GM18909 (cell line): ENCODE results near the gene AK1.
"Not testable (repeated sequence)": the region's sequence is repeated elsewhere in the genome, so short reads cannot be mapped to it uniquely, and the experiment has no call there.

Experiments
- ATAC-seq: cut with Tn5 transposase; IDR thresholded peaks from one replicate; pipeline ENCODE4 v1.9.1; 2021; ENCODE audit warnings: mild to moderate bottlenecking; ENCODE audit not compliant: unreplicated experiment, poor library complexity

The AK1 gene

GRCh38 chr9:127885508-127886281, 8.2 kb upstream of the AK1 start:
- ATAC-seq: no peak

GRCh38 chr9:127884976-127885490, 7.6 kb upstream of the AK1 start:
- ATAC-seq: no peak

- ATAC-seq: no peak
These were observed 7.0 kb upstream of the AK1 start for GRCh38 chr9:127884427-127884911.

GRCh38 chr9:127883959-127884358, 6.5 kb upstream of the AK1 start:
- no peak for ATAC-seq

GRCh38 chr9:127881715-127882114, 4.2 kb upstream of the AK1 start:
- ATAC-seq: not testable (repeated sequence)

GRCh38 chr9:127880143-127880542, 2.7 kb upstream of the AK1 start:
- ATAC-seq: no peak

GRCh38 chr9:127878652-127879390, 1.3 kb upstream of the AK1 start:
- no peak for ATAC-seq

GRCh38 chr9:127878001-127878651, 651 bp upstream of the AK1 start:
- ATAC-seq: no peak

- no peak for ATAC-seq
These were observed 512 bp downstream of the AK1 start for GRCh38 chr9:127876764-127877562.

GRCh38 chr9:127876026-127876763, 1.3 kb downstream of the AK1 start:
- no peak for ATAC-seq

- ATAC-seq: no peak
These were observed 2.0 kb downstream of the AK1 start for GRCh38 chr9:127875306-127875966.

GRCh38 chr9:127874301-127875221, 2.9 kb downstream of the AK1 start:
- ATAC-seq: no peak

GRCh38 chr9:127873886-127874285, 3.6 kb downstream of the AK1 start:
- ATAC-seq: no peak

- ATAC-seq: no peak
These were observed 4.2 kb downstream of the AK1 start for GRCh38 chr9:127873223-127873691.

- ATAC-seq: no peak
These were observed 4.9 kb downstream of the AK1 start for GRCh38 chr9:127872369-127873222.

GRCh38 chr9:127871531-127871930, 5.9 kb downstream of the AK1 start:
- no peak for ATAC-seq

- ATAC-seq: no peak
These were observed 6.6 kb downstream of the AK1 start for GRCh38 chr9:127870887-127871286.
